ENCODE measurements around the gene P2RY8. TPM values are rescaled to one million over a fixed set of nuclear protein-coding genes. Genes with fewer than 3 reads are reported as not detected.

Gene P2RY8
- total RNA-seq, 3 donors from 2014 or later, result 14.4 to 22.2 (median 18.4) TPM

Other genes starting within 250 kb of the P2RY8 start
- under 1 TPM; 0.34 to 0.76 (median 0.76) TPM for gene IL3RA, start 200.4 kb downstream of the P2RY8 start, total RNA-seq
- 100 to 1,000 TPM; 518 to 544 (median 518) TPM for gene SLC25A6, start 145.1 kb downstream of the P2RY8 start, total RNA-seq
- gene ASMTL, start 84.3 kb downstream of the P2RY8 start, total RNA-seq, result 10 to 100 TPM; 33.0 to 53.2 (median 36.9) TPM
- gene AKAP17A, start 54.4 kb upstream of the P2RY8 start, total RNA-seq, result 10 to 100 TPM; 56.3 to 62.6 (median 60.6) TPM
- under 1 TPM in 1 of 3 donors, not detected in 2; 0.48 TPM for gene ASMT, start 77.9 kb upstream of the P2RY8 start, total RNA-seq